Mammary epithelial cell (primary cell): ENCODE data around the gene PDRG1.

Experiments used
- EZH2 ChIP-seq: IDR thresholded peaks from 2 replicates; pipeline ENCODE4 v1.6.1; 2012; ENCODE audit warnings: low read length, inconsistent platforms, borderline replicate concordance
- TF ChIP-seq, protein P1 (sequence below), 2 donors: IDR thresholded peaks in 1 of 2; conservative IDR thresholded peaks in 1 of 2; 2 replicates each; pipeline ENCODE4 v1.5.1; 2011 to 2012; ENCODE audit warnings: inconsistent platforms in 2 of 2, low read length in 2 of 2, mild to moderate bottlenecking in 2 of 2, control low read depth in 1 of 2, low read depth in 1 of 2; ENCODE audit not compliant: insufficient read depth in 1 of 2; ENCODE audit errors: extremely low read depth in 1 of 2

GRCh38 chr20:31894980-31895675, 56.7 kb downstream of the PDRG1 start:
- TF ChIP-seq, protein P1, sequence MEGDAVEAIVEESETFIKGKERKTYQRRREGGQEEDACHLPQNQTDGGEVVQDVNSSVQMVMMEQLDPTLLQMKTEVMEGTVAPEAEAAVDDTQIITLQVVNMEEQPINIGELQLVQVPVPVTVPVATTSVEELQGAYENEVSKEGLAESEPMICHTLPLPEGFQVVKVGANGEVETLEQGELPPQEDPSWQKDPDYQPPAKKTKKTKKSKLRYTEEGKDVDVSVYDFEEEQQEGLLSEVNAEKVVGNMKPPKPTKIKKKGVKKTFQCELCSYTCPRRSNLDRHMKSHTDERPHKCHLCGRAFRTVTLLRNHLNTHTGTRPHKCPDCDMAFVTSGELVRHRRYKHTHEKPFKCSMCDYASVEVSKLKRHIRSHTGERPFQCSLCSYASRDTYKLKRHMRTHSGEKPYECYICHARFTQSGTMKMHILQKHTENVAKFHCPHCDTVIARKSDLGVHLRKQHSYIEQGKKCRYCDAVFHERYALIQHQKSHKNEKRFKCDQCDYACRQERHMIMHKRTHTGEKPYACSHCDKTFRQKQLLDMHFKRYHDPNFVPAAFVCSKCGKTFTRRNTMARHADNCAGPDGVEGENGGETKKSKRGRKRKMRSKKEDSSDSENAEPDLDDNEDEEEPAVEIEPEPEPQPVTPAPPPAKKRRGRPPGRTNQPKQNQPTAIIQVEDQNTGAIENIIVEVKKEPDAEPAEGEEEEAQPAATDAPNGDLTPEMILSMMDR (conservative IDR thresholded peaks at IDR 0.05 in 1 of 2, IDR thresholded peaks at IDR 0.05 in 1 of 2; ENCODE audit: extremely low read depth in 1 of 2, insufficient read depth in 1 of 2, low read depth in 1 of 2, low read length in 2 of 2), result no peak
- TF ChIP-seq EZH2, result no peak
